NCI-H510A treated with DMSO at 0.1 percent for 48 hours (cell line): ENCODE results near the gene ALDH1B1.
"Not testable (repeated sequence)": the region's sequence is repeated elsewhere in the genome, so short reads cannot be mapped to it uniquely, and the experiment has no call there.

Experiments
- DNase-seq: peaks from one replicate; lab custom pipeline; 2025; lab: John Stamatoyannopoulos, UW

The ALDH1B1 gene

DNA sequence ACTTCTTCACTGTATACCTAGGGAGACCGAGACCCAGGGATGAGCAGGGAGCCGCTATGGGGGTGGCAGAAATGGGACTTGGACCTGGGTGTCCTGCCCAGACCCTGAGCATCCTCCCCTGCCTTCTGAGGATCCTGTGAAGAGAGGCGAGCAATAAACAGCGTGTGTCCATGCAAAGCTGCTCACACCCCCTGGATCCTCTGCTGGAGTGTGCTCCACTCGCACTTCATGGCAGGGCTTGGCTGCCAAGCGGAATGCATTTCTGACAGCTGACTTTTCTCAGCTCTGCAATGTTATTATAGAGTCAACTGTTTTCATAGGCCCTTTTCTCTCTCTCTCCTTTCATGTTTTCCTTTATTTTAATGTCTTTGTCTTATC, 31.0 kb upstream of the ALDH1B1 start:
- no peak for DNase-seq

DNA sequence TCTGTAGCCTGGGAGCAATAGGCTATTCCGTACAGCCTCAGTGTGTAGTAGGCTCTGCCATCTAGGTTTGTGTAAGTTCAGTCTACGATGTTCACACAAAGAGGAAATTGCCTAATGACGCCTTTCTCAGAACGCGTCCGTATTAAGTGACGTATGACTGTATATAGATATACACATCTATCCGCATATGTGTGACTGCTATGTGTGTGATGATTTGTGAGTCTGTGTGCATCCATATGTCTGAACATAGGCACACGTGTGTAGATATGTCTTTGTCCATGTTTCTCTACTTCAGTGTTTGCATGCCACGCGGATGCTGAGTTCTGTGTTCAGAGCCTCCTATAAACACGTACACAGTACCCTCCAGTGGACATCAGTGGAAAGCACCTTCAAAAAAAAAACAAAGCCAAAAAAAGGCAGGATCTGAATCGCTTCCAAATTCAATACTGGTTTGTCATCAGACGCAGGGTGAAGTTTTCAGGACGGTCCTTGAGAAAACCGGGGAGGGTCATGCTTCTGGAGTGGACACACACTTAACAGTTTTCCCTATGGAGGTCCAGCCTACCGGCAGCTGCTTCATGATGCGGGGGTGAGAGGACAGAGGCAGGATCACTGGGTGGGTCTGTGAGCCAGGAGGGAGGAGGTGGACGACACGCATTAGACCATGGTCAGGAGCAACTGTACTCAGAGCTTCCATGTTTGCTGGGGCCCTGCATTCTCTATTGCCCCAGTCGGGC, 29.5 kb upstream of the ALDH1B1 start:
- DNase-seq = peak; percentile 14

DNA sequence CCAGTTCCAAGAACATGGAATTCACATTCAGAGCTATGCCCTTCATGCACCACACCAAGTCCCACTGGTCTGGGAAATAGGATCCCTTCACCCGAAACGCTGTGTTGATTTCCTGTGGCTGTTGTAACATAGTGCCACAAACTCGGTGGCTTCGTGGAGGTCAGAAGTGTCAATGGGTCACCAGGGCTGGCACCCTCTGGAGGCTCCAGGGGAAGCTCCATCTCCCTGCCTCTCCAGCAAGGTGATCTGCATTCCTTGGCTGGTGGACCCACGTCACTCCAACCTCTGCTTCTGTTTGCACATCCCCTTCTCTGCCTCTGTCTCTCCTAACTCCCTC, 28.9 kb upstream of the ALDH1B1 start:
- no peak for DNase-seq

DNA sequence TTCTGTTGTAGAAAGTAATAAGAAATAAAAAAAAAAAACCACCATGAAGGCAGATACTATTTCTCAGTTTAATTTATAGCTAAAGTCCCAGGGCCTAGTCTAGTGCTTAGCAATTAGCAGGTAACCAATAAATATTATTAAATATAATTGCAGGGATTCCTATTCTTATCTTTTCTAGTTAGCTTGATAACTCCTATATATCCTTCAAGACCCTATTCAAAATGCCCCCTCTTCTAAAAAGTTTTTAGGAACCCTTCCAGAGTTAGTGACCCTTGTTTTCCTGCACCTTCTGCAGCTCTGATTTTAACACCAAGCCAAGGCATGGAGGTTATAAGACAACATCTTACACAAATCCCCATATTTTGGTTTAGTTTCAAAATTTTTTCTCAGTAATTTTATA, 24.6 kb upstream of the ALDH1B1 start:
- DNase-seq = no peak

DNA sequence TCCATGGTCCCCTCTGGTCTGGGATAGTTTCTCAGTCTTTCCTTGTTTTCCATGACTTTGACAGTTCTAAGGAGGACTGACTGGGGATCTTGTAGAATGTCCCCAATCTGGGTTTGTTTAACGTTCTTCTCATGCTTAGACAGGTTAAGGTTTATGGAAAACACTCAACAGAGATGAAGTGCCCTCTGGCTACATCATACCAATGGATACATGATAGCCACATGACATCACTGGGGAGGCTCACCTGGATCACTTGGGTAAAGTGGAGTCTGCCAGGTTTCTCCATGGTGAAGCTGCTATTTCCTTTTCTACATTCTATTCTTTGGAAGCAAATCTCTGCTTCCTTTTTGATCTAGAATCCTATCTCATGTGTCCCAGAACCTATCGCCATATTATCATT, 23.8 kb upstream of the ALDH1B1 start:
- DNase-seq = peak; percentile 27

DNA sequence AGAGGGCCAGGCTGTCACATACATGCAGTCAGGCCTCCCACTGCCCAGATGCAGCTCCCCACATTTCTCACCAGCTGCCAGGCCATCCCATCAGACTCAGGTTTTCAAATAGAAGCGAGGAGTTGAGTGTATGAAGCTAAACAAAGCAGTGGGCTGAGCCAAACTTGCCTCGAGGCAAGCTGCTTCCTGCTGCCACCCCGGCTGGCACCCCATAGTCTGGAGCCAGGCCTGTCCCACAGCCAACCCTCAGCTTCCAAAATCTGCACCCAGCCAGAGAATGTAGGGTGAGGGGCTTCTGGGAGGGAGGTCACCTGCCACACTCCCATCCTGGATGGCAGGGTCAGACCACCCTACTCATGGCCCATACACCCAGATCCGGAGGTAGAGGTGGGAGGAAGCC, 22.3 kb upstream of the ALDH1B1 start:
- DNase-seq = no peak

DNA sequence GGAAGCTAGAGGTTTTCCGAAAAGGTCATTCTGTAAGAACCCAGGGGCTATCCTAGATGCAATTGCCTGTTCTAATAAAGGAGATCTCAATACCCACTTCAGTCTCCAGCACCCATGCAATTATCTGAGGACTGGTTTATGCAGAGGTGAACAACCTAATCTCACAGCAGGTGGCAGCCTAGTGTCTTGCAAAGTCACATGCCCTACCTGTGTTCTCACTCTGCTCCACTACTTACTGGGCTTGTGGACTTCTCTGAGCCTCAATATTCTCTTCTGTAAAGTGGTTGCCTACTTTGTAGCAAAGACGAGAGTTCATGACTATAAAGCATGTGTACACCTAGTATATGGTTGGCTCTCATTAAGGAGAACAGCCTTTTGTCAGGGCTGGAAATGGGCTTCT, 21.0 kb upstream of the ALDH1B1 start:
- DNase-seq = peak; percentile 61

DNA sequence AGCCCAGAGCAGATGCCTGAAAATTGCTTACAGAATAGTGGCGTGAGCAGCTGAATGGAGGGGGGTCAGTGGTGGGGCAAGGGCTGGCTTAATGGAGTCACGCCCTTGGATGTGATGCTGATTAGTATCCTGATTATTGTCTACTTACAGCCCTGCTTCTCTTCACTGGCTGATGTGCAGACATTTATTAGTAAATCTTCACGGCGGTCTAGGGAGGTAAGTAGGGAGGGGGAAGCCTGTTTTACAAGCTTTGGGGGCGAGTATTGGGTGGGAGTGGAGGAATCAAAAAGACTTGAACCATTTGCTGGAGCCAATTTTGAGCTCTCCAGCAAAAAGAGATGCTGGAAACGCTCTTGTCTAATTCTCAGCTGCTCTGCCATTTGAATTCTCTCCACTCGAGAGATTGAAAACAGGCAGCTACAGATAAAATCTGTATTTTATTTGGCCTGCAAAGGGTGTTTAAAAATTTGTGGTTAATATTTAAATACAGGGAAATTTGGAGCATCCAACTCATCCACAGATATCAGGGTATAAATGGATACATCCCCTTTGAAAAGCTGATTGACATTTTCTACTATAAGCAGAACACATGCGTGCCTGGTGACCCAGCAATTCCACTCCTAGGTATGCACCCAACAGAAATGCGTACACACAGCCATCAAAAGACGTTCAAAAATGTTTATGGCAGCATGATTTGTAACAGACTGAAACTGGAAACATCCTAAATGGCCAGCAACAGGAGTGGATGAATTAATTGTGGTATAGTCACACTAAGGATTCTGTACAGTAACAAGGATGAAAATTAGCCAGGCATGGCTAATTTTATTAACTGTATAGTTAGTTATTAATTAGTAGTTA, 19.5 kb upstream of the ALDH1B1 start:
- DNase-seq = no peak

DNA sequence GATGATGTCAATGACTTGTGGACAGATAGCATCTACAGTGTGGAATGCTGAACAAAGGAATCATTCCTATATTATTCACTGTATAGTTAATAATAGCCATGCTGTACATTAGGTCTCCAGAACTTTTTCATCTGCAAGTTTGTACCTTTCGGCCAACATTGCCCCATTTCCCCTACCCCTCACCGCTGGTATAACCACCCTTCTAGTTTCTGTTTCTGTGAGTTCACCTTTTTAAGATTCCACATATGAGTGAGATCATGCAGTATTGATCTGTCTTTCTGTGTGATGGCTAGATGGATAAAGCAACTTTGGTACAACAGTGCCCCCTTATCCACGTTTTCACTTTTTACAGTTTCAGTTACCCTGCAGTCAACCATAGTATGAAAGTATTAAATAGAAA, 18.8 kb upstream of the ALDH1B1 start:
- no peak for DNase-seq

DNA sequence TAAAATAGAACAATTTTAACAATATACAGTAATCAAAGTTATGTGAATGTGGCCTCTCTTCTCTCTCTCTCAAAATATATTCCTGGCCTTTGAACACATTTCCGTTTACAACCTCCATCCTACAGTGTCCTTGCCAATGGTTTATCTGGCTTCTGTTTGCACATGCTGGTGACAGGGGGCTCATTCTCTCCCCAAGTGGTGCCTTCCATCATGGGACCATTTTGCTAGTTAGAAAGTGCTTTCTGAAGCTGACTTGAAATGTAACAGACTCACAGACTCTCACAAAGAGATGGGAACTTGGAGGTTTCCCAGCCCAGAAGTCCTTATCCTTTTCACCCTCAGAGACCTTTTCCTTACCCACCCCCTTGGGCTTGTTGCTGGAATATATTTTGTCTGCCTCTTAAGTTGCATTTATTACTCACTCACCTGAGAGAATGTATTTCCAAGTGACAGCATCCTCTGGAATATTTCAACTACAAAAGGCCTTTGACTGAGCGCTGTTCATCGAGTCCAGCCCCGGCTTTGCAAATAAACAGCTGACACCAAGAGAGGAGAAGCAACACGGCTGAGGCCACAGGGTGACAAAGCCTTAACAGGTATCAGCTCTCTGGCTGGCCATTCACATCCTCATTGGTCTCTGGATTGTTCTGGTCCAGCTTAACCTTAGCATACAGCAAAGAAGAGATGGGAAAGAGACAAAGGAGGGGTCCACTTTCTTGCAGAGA, 17.5 kb upstream of the ALDH1B1 start:
- DNase-seq = no peak

DNA sequence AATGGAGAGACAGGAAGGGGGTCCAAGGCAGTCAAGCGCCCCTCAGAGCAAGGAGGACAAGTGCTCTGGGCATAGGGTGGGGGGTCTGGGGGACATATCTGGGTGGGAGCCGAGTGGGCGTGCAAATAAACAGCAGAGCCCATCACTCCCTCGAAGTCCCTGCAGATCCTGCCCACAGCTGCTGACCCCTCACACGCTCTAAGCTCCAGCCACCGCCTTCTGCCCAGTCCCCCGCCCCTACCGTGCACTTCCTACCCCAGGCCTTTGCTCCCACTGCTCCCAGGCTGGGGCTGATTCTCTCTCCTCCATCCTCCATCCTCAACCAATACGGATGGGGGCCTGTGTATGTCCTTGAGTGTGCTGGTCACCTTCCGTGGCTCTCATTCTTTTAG, 16.9 kb upstream of the ALDH1B1 start:
- DNase-seq = no peak

DNA sequence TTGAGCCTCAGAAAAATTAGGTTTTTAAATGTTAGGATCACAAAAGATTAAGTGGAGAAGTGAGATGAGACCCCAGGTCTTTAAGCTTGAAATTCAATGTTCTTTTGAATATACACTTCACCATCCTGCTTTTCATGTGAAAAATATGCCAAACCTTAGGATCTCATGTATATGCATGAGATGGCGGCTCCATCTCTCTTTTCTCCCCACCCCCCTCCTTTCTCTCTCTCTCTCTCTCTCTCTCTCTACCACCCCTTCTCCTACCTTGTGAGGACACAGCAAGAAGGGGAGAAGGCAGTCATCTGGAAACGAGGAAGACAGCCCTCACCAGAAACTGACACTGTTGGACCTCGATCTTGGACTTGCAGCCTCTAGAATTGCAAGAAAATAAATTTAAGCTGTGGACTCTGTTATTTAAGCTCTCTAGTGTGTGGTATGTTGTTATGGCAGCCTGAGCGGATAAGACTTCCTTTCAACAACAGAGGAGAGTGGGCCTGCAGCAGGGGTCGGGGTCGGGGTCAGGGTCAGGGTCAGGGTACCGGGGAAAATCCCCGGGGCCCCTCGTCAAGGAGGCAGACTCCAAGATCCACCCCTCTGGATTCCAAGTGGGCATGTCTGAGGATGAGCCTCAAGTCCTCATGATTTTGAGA, 16.4 kb upstream of the ALDH1B1 start:
- no peak for DNase-seq

DNA sequence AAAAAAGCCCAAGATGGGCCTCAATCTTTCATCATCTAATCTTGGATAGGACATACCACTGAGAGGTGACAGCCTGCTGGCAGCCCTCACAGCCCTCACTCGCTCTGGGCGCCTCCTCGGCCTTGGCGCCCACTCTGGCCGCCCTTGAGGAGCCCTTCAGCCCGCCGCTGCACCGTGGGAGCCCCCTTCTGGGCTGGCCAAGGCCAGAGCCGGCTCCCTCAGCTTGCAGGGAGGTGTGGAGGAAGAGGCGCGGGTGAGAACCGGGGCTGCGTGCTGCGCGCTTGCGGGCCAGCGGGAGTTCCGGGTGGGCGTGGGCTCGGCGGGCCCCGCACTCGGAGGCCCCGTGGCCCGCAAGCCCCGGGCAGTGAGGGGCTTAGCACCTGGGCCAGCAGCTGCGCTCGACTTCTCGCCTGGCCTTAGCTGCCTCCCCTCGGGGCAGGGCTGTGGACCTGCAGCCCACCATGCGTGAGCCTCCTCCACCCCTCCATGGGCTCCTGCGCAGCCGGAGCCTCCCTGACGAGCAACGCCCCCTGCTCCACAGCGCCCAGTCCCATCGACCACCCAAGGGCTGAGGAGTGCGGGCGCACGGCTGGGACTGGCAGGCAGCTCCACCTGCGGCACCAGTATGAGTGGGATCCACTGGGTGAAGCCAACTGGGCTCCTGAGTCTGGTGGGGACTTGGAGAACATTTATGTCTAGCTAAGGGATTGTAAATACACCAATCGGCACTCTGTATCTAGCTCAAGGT, 15.0 kb upstream of the ALDH1B1 start:
- DNase-seq = not testable (repeated sequence)

DNA sequence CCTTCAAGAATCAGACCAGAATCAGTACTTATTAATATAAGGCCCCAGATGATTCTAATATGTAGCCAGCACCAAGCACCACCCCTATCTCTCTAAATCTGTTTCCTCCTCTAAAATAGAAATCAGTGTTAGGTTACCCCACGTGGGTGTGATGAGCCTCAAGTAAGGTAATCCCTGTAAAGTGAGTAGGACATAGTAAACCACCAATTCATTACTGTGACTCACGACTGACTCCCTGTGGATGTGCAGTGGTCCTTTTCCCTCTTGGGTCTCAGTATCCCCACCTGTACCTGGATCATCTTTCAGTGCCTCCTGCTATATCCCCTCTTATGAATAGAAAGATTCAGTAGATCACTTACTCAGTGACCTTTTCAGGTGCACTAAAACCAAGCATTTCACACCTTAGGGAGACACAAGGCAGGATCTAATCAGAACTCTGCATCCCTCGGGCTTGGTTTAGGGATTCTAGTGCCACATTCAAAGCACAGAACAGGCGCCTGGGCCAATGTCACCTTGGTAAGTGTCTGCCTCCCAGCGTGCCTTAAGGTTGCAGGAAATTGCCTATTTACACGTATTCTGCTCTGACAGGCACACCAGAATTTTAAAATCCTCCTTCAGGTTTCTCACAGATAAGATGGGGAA, 12.2 kb upstream of the ALDH1B1 start:
- peak; percentile 13 for DNase-seq

DNA sequence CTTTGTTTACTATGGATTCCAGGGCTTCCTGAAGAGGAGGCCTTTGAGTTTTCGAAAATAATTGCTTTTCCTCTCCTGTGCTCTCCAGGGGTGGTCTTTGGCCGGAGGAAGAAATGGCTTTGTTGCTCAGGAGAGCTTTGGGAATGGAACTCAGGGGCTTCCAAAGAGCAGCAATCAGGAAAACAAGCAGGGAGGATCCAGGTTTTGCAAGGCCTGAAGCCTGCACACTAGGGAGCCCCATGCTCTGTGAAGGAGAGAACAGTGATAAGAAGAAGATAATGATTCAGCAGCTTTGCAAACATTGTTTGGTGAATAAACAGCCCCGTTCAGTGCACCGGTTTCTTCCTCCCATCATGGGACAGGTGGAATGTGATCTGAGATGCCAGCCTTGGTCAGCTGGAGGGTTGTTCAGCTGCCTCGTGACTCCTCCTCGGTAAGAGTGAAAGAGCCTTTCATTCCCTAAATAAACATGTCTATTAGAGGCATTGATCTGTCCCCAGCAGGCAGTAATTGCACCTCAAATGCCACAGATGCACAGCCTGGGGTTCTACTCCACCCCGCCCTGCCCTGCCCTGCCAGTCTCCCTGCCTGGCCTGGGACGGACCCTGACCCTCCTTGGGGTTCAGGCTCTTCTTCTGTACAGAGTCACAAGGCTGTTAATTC, 11.5 kb upstream of the ALDH1B1 start:
- peak; percentile 43 for DNase-seq

DNA sequence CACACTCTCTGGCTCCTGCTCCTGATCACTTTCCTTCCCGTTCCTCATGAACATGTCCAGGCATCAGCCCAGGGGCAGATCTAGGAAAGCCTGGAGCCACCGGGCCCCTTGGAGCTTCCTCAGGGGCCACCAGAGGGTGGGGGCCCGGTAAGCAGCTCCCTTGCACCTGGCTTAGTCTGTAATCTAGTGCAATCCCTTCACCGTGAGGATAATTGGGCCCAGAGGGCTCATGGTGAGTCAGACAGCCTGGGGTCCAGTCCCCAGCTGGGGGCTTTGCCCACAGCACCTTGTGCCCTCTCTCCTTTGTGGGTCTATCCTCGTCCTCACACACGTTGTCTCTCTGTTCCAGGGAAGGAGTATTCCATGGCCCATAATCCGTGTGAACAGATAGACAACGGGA, 10.4 kb upstream of the ALDH1B1 start:
- no peak for DNase-seq

DNA sequence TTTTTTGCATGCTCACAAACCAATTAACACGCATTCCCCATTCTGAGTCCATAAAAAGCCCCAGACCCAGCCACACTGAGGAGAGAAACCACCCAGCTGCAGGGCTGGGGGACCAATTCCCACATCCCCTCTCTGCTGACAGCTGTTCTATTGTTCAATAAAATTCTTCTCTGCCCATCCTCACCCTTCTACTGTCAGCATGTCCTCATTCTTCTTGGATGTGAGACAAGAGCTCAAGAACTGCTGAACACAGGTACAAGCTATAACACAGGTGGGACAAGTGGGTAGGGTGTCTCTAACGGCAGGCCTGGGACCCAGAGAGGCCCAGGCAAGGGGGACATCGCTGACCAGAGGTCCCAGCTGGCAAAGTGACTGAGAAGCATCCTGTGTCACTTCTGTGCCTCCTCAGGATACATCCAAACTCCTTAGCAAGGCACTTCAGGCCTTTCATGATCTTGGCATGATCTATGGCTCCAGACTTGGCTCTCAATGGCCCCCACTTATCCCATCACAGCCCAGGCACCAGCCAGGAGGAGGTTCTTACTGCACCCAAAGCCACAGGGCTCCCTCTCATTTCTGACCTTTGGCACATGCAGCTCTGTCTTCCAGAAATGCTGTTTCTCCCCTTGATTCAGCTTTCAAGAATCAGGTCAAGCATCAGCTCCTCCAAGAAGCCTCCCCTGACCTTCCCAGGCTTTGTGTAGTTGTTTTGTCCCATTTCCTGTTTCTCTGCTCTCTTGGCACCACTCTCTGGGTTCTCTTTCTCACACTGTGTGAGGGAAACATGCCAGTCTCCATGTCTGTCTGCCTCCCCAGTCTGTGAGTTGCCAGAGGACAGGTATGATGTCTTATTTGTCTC, 7.3 kb upstream of the ALDH1B1 start:
- no peak for DNase-seq

DNA sequence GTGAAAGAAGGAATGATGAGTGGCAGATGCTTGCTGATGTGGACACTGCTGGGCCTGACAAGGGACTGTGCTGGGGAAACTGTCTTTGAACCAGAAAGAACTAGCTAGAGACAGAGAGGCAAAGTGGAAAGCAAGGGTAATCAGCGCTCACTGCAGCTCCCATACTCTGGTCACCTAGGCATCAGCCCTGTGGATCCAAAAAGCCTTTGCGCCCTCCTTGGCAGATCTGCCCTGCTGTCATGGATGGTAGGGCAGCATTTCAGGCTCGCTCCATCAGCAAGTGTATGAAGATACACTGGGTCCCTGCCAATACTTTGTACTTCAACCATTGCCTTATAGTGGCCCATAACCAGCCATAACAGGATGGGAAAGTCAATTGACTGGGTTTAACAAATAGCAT, 6.6 kb upstream of the ALDH1B1 start:
- DNase-seq = no peak

DNA sequence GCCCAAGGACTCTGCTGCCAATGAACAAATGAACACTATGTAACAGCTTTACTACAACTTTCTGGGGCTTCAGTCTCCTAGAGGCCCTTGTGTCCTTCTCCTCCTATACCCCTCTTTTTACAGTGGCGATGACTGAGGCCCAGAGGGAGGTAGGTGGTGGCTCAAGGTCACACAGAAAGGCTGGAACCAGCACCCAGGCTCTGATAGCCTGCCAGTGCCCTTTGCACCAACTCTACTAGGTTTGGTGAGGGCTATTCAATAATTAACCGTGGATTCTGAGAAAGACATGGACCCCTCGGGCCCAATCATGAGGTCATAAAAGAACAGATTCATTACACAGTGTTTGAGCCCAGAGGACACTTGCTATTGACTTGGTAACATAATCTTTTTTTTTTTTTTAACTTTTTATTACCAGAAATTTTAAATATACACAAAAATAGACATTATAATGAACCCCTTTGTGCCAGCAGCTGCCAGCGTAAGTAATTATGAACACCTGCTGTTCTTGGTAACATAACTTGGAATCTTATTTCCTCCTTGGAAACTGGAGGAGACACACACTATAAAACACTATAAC, 6.1 kb upstream of the ALDH1B1 start:
- no peak for DNase-seq
